ENCODE results near the gene APBB2. TPM values are rescaled to one million over a fixed set of nuclear protein-coding genes. Genes with fewer than 3 reads are reported as not detected.

The APBB2 gene
- total RNA-seq, 2 experiments from 2014 or later = 1.5 to 1.7 TPM

DNA sequence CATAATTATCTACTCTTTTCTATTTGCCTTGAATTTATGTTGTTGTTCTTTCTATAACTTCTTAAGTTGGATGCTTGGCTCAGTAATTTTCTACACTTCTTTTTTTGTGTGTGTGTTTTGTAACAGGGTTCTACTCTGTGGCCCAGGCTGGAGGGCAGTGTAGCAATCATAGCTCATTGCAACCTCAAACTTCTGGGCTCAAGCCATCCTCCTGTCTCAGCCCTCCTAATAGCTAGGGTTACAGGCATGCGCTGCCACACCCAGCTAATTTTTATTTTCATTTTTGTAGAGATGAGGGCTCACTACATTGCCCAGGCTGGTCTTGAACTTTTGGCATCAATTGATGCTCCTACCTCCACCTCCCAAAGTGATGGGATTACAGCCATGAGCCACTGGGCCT is 21.7 kb upstream of the APBB2 start:
- Mint-ChIP-seq H3K9me3 (no peaks in the 10 kb centered on the region), H3K4me3 (no peak overlapping the region), H3K27ac (no peak overlapping the region), H3K36me3 (no peaks in the 10 kb centered on the region), H3K27me3 (no peaks in the 10 kb centered on the region), H3K4me1 (ENCODE audit: low read depth) (no peaks in the 10 kb centered on the region)
- no peak for DNase-seq
- ChIA-PET CTCF (no interaction called here), POLR2A (no interaction called here)
- intact Hi-C loops (cut with micrococcal nuclease) = no loop called here

DNA sequence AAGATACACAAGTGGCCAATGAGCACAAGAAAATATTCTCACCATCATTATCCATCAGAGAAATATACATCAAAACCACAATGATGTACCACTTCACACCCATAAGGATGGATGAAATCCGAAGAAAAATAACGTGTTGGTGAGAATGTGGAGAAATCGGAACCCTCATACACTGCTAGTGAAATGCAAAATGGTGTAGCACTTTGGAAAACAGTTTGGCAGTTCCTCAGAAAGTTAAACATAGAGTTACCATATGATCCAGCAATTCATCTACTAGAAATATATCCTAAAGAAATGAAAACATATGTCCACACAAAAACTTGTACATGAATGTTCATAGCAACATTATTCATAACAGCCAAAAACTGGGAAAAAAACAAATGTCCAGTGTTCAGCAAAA is 18.5 kb upstream of the APBB2 start:
- H3K27me3 Mint-ChIP-seq = peaks cover 2% of the 10 kb centered on the region
- no peak overlapping the region for H3K27ac Mint-ChIP-seq
- intact Hi-C loops (cut with micrococcal nuclease) = no loop called here
- H3K4me3 Mint-ChIP-seq = no peak overlapping the region
- no peaks in the 10 kb centered on the region for H3K4me1 Mint-ChIP-seq (ENCODE audit: low read depth)
- POLR2A ChIA-PET = no interaction called here
- H3K36me3 Mint-ChIP-seq = no peaks in the 10 kb centered on the region
- H3K9me3 Mint-ChIP-seq = no peaks in the 10 kb centered on the region
- no peak for DNase-seq
- CTCF ChIA-PET = no interaction called here

DNA sequence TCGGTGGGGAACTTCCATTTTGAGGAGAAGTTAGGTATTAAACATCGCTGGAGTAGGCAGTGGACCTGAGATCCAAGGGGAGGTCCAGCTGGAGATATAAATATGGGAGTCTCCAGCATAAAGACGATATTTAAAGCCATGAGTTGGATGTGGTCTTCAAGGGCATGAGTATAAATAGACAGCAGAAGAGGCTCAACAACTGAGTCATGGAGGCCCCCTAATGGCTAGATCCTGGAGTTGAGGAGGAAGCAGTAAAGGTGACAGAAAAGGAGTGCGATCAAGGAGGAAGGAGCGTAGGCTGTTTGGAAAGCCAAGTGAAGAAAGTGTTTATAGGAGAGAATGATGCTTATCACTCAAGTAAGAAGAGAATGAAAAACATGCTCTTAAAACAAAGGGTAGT is 18.1 kb upstream of the APBB2 start:
- POLR2A ChIA-PET = no interaction called here
- Mint-ChIP-seq H3K27ac (no peak overlapping the region), H3K4me1 (ENCODE audit: low read depth) (no peaks in the 10 kb centered on the region), H3K36me3 (no peaks in the 10 kb centered on the region), H3K9me3 (no peaks in the 10 kb centered on the region), H3K27me3 (peaks cover 2% of the 10 kb centered on the region), H3K4me3 (no peak overlapping the region)
- DNase-seq = no peak
- intact Hi-C loops (cut with micrococcal nuclease) = no loop called here
- CTCF ChIA-PET = no interaction called here

DNA sequence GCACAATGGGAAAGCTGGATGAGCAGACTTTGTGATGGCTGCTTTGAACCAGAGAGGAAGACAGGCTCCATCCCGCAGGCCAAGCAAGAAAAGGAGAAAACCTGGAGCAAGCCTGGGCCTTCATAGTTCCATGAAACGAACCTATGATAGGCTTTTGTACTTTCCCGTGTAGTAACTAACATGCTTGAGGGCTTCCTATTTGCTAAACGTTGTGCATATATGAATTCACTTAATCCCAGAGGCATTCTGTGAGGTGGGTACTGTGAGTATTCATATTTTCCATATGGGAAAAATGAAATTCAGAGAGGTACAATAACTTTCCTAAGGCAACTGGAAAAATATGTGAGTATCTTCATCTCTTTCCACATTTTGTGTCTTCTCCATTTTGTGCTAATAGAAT is 13.6 kb upstream of the APBB2 start:
- Mint-ChIP-seq H3K4me1 (ENCODE audit: low read depth) (no peaks in the 10 kb centered on the region), H3K9me3 (no peaks in the 10 kb centered on the region), H3K4me3 (no peak overlapping the region), H3K27me3 (peaks cover 2% of the 10 kb centered on the region), H3K36me3 (no peaks in the 10 kb centered on the region), H3K27ac (no peak overlapping the region)
- POLR2A ChIA-PET = no interaction called here
- CTCF ChIA-PET = no interaction called here
- DNase-seq = no peak
- intact Hi-C loops (cut with micrococcal nuclease) = no loop called here

DNA sequence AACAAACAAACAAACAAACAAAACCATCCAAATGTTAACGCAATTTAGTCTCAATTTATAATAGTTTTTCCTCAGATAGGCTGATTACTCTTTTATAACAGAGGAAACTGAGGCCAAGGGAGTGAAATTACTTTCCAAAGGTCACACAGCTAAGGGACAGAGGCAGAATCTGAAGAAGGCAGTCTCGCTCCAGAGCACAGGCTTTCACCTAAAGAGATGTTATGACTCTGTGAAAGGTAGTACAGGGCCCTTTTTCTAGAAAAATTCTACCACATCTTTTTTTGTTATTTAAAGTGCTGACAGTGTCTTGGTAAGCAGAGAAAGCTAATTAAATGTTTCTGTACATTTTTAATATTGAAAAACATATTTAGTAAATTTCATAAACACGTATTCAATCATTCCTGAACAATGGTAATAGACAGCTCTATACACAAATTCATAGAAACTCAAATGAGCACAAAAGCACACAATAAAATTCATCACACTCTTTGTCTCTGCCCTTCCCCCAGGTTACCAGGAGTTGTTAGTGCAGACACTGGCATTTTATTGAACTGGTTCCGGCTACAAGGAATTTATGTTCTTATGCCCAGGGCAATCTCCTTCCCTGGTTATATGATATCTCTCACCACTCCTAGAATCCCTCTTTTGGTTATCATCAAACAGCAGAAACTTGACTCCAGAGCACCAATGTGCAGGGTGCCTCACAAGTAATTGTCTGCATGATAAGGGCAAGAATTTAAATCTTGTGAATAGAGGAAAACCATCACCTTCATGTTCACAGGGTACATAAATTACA is 7.7 kb upstream of the APBB2 start:
- ChIA-PET CTCF (no interaction called here), POLR2A (no interaction called here)
- no peak for DNase-seq
- H3K27me3 Mint-ChIP-seq = peaks cover 15% of the 10 kb centered on the region
- intact Hi-C loops (cut with micrococcal nuclease) = no loop called here
- H3K36me3 Mint-ChIP-seq = no peaks in the 10 kb centered on the region
- no peaks in the 10 kb centered on the region for H3K9me3 Mint-ChIP-seq
- no peak overlapping the region for H3K4me3 Mint-ChIP-seq
- H3K4me1 Mint-ChIP-seq (ENCODE audit: low read depth) = peaks cover under 1% of the 10 kb centered on the region
- H3K27ac Mint-ChIP-seq = no peak overlapping the region

DNA sequence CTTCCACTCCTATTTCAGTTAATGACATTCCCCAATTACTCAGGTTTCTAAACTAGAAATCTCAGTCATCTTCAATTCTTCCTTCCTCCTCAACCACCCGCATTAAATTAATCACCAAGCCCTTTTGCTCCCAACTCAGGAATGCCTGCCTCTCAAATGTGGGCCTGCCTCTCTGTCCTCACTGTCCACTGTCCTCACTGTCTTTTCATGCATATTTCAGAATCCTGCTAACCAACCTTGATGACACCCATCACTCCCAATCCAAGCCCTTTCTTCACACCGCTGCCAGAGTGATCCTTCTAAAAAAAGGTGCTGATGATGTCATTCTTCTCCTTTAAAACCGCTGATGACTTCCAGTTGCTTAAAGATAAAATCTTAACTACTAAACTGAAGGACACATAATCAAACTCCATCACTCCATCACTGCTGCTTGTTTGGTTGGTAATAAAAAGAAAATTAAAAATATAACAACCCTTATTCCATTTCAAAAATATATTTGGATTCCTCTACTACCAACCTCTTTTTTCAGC is 5.1 kb upstream of the APBB2 start:
- Mint-ChIP-seq H3K36me3 (no peaks in the 10 kb centered on the region), H3K27ac (no peak overlapping the region), H3K4me1 (ENCODE audit: low read depth) (peaks cover 18% of the 10 kb centered on the region), H3K4me3 (no peak overlapping the region), H3K9me3 (no peaks in the 10 kb centered on the region), H3K27me3 (peaks cover 37% of the 10 kb centered on the region)
- ChIA-PET POLR2A (no interaction called here), CTCF (no interaction called here)
- intact Hi-C loops (cut with micrococcal nuclease) = loop anchor here (10.0 kb wide), 1 partner anchor 455 kb away; no protein-coding TSS in a partner anchor
- no peak for DNase-seq

DNA sequence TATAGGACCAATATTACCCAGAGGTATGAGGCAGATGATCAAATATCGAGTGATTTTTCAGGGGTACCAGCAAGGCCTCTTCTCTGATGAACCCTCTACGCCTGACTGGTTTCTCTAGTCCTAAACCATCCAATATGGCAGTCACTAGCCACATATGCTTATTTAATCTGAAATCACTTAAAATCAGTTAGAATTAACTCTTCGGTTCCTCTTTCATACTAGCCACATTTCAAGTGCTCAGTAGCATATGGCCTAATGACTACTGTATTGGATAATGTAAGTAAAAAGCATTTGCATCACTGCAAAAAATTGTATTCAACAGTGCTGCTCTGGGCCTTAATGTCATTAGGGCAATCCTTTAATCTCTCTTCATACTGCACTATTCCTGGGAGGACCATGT is 4.4 kb upstream of the APBB2 start:
- H3K36me3 Mint-ChIP-seq = no peaks in the 10 kb centered on the region
- ChIA-PET POLR2A (no interaction called here), CTCF (no interaction called here)
- H3K9me3 Mint-ChIP-seq = no peaks in the 10 kb centered on the region
- H3K4me3 Mint-ChIP-seq = no peak overlapping the region
- H3K27me3 Mint-ChIP-seq = peaks cover 40% of the 10 kb centered on the region
- H3K27ac Mint-ChIP-seq = no peak overlapping the region
- DNase-seq = no peak
- intact Hi-C loops (cut with micrococcal nuclease) = loop anchor here (10.0 kb wide), 1 partner anchor 454 kb away; no protein-coding TSS in a partner anchor
- H3K4me1 Mint-ChIP-seq (ENCODE audit: low read depth) = peaks cover 18% of the 10 kb centered on the region

DNA sequence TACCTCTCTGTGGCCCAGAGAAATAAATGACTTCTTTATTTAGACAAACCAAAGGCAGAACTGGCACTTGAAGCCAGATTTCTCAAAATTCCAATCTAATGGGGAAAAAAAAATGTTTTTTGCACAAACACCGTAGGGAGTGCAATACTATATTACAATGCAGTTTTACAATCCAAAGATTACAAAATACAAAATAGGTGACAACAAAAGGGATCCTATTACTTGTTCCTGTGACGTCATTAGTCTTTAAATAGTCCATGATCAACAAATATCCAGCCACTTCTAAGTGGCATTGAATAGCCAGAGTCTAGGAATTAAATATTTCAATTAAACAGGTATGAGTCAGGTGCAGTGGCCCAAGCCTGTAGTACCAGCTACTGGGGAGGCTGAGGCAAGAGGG is 3.0 kb upstream of the APBB2 start:
- no peak overlapping the region for H3K27ac Mint-ChIP-seq
- H3K9me3 Mint-ChIP-seq = no peaks in the 10 kb centered on the region
- DNase-seq = no peak
- H3K27me3 Mint-ChIP-seq = peaks cover 52% of the 10 kb centered on the region
- POLR2A ChIA-PET = no interaction called here
- CTCF ChIA-PET = interaction anchor here (2.4 kb wide), 1 partner anchor 241 kb away, joined by 7 read pairs; no protein-coding TSS in a partner anchor
- H3K36me3 Mint-ChIP-seq = no peaks in the 10 kb centered on the region
- peaks cover 28% of the 10 kb centered on the region for H3K4me1 Mint-ChIP-seq (ENCODE audit: low read depth)
- H3K4me3 Mint-ChIP-seq = no peak overlapping the region
- intact Hi-C loops (cut with micrococcal nuclease) = loop anchor here (10.0 kb wide), 1 partner anchor 453 kb away; no protein-coding TSS in a partner anchor

DNA sequence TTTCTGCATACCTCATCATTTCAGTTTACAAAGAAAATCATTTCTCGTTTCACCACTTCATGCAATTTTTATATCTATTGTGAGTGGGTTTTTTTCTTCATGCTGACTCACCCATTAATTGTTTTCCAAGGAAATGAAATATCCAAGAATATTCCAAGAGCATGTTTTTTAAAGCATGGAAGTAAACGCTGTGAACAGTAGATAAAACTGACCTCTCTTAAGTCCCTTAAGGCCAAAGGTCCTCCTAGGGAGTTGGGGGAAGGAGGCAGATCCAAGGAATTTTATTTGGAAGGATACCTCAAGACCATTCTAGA is 2.6 kb upstream of the APBB2 start:
- POLR2A ChIA-PET = no interaction called here
- intact Hi-C loops (cut with micrococcal nuclease) = loop anchor here (10.0 kb wide), 1 partner anchor 452 kb away; no protein-coding TSS in a partner anchor
- peak overlapping the region; percentile 75 for H3K4me3 Mint-ChIP-seq
- CTCF ChIA-PET = interaction anchor here (1.2 to 2.4 kb wide), 2 partner anchors 241 to 288 kb away, joined by 5 to 7 read pairs; no protein-coding TSS in a partner anchor
- no peak for DNase-seq
- peaks cover 28% of the 10 kb centered on the region for H3K4me1 Mint-ChIP-seq (ENCODE audit: low read depth)
- no peaks in the 10 kb centered on the region for H3K9me3 Mint-ChIP-seq
- H3K27me3 Mint-ChIP-seq = peaks cover 55% of the 10 kb centered on the region
- H3K27ac Mint-ChIP-seq = no peak overlapping the region
- H3K36me3 Mint-ChIP-seq = no peaks in the 10 kb centered on the region

DNA sequence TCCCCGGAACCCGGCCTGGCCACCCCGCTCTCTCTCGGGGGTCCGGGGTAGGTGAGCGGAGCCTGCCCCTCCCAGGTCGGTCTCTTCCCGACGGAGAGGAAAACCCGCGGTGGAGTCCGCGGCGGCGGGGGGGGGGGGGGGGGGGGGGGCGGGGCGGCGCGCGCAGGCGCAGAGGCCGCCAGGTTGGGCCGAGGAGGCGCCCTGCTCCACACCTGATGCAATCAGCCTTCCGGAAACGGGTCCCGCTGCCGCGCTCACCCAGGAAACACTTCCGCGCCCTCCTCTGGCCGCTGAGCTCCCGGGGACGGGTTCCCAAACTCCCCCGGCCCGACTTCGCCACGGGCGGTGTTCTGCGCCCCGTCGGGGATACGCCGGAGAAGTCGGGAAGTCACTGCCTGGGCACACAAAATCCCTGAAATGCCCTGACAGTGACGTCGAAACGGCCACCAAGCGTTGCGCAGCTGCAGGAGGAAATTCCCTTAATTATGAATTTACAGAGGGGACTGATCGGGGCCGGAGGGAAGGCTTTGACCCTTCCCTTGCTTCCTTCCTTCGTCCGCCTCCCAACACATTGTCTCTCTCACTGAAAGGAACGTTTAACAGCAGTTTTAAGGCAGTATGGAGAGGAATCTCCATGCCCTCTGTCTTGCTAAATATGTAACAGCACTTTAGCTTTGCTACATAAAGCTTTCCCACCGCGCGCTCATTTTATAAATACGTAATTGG is 2.1 kb upstream of the APBB2 start:
- intact Hi-C loops (cut with micrococcal nuclease) = loop anchor here (10.0 kb wide), 1 partner anchor 452 kb away; no protein-coding TSS in a partner anchor
- POLR2A ChIA-PET = no interaction called here
- H3K4me1 Mint-ChIP-seq (ENCODE audit: low read depth) = peaks cover 28% of the 10 kb centered on the region
- no peaks in the 10 kb centered on the region for H3K9me3 Mint-ChIP-seq
- peak; percentile 76 for DNase-seq
- peak overlapping the region; percentile 75 for H3K4me3 Mint-ChIP-seq
- H3K27me3 Mint-ChIP-seq = peaks cover 58% of the 10 kb centered on the region
- CTCF ChIA-PET = interaction anchor here (1.2 to 2.4 kb wide), 3 partner anchors 240 to 291 kb away, joined by 5 to 11 read pairs (median 7); no protein-coding TSS in a partner anchor
- peak overlapping the region; percentile 77 for H3K27ac Mint-ChIP-seq
- H3K36me3 Mint-ChIP-seq = no peaks in the 10 kb centered on the region

DNA sequence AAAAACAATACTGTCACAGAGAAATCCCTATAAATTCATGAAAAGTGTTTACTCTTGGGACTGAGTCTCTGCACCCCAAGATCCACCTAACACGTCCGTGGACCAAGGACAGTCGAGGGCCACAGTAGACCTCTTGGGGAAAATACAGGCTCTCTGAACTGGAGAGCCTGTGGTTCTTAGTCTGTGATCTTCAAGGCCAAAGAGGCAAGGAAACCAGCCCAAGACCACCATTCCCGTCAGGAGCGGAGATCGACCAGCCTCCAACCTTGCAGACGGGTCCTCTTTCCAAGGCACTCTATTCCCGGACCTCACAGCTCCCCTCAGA is 1.6 kb upstream of the APBB2 start:
- no peak for DNase-seq
- H3K27ac Mint-ChIP-seq = no peak overlapping the region
- peaks cover 28% of the 10 kb centered on the region for H3K4me1 Mint-ChIP-seq (ENCODE audit: low read depth)
- no peaks in the 10 kb centered on the region for H3K9me3 Mint-ChIP-seq
- no peaks in the 10 kb centered on the region for H3K36me3 Mint-ChIP-seq
- POLR2A ChIA-PET = no interaction called here
- H3K4me3 Mint-ChIP-seq = peak overlapping the region; percentile 70
- intact Hi-C loops (cut with micrococcal nuclease) = loop anchor here (10.0 kb wide), 1 partner anchor 451 kb away; no protein-coding TSS in a partner anchor
- CTCF ChIA-PET = interaction anchor here (1.2 to 2.4 kb wide), 3 partner anchors 240 to 291 kb away, joined by 5 to 11 read pairs (median 7); no protein-coding TSS in a partner anchor
- peaks cover 54% of the 10 kb centered on the region for H3K27me3 Mint-ChIP-seq

DNA sequence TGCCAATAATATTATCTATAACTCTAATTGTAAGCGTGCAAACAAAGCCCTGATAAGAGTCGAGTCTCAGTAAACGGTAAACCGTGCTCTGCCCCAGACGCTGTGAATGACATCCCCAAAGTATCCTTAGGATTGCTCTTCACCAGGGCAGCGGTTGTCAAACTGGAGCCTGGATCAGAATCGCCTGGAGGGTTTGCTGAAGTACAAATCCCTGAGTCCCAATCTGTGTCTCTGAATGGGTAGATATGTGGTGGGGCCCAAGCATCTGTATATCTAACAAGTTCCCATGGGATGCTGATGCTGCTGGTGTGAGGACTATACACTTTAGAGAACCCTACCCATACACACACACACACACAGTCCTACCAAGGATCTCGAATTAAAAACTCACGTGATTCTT is 813 bp upstream of the APBB2 start:
- intact Hi-C loops (cut with micrococcal nuclease) = loop anchor here (10.0 kb wide), 1 partner anchor 450 kb away; no protein-coding TSS in a partner anchor
- ChIA-PET POLR2A (no interaction called here), CTCF (interaction anchor here (2.4 kb wide), 1 partner anchor 290 kb away, joined by 11 read pairs; no protein-coding TSS in a partner anchor)
- Mint-ChIP-seq H3K36me3 (no peaks in the 10 kb centered on the region), H3K27me3 (peaks cover 51% of the 10 kb centered on the region), H3K27ac (no peak overlapping the region), H3K4me3 (peak overlapping the region; percentile 37), H3K4me1 (ENCODE audit: low read depth) (peaks cover 28% of the 10 kb centered on the region), H3K9me3 (no peaks in the 10 kb centered on the region)
- DNase-seq = no peak

Measured in activated CD4-positive, alpha-beta memory T cell treated with anti-CD3 and anti-CD28 coated beads for 36 hours (primary cell).